ENCODE results near the gene TRPM8.

TRPM8 gene

GRCh38 chr2:233922471-233922870 lies 5.3 kb downstream of the TRPM8 start:
- H3K4me3 ChIP-seq (ENCODE audit: low read depth, low read length) = no peak overlapping the region
- TF ChIP-seq CTCF (IDR thresholded peaks at IDR 0.05; ENCODE audit: low read depth, low read length) = no peak

- no peak overlapping the region for H3K4me3 ChIP-seq (ENCODE audit: low read depth, low read length)
- no peak for TF ChIP-seq CTCF (IDR thresholded peaks at IDR 0.05; ENCODE audit: low read depth, low read length)
Observed at GRCh38 chr2:233925402-233925801, 8.2 kb downstream of the TRPM8 start.

- no peak overlapping the region for H3K4me3 ChIP-seq (ENCODE audit: low read depth, low read length)
- no peak for TF ChIP-seq CTCF (IDR thresholded peaks at IDR 0.05; ENCODE audit: low read depth, low read length)
Observed at GRCh38 chr2:233926806-233927205, 9.6 kb downstream of the TRPM8 start.

GRCh38 chr2:233928594-233929351 lies 11.6 kb downstream of the TRPM8 start:
- peak; percentile 49; the same call in 1 of the 2 replicates for TF ChIP-seq CTCF (IDR thresholded peaks at IDR 0.05; ENCODE audit: low read depth, low read length)
- H3K4me3 ChIP-seq (ENCODE audit: low read depth, low read length) = no peak overlapping the region

- TF ChIP-seq CTCF (IDR thresholded peaks at IDR 0.05; ENCODE audit: low read depth, low read length) = no peak
- no peak overlapping the region for H3K4me3 ChIP-seq (ENCODE audit: low read depth, low read length)
Observed at GRCh38 chr2:233929352-233930022, 12.3 kb downstream of the TRPM8 start.

GRCh38 chr2:233934524-233934923 lies 17.4 kb downstream of the TRPM8 start:
- no peak for TF ChIP-seq CTCF (IDR thresholded peaks at IDR 0.05; ENCODE audit: low read depth, low read length)
- H3K4me3 ChIP-seq (ENCODE audit: low read depth, low read length) = no peak overlapping the region

- TF ChIP-seq CTCF (IDR thresholded peaks at IDR 0.05; ENCODE audit: low read depth, low read length) = no peak
- no peak overlapping the region for H3K4me3 ChIP-seq (ENCODE audit: low read depth, low read length)
Observed at GRCh38 chr2:233935426-233935825, 18.3 kb downstream of the TRPM8 start.
